Activated T-cell treated with anti-CD3 and anti-CD28 coated beads, Interleukin-2, amount 50 U/mL, for 24 hours (primary cell): ENCODE measurements around the gene SMURF1.
A peak's percentile ranks its signal among the peaks of the same experiment; 100 is the strongest.

ENCODE experiments used
- DNase-seq: peaks from one replicate; pipeline ENCODE4 v3.0.0-alpha.2; 2020
- H3K27ac Mint-ChIP-seq: 2 replicates; pipeline ENCODE4 v1.8.0; 2020; ENCODE audit warnings: mild to moderate bottlenecking, mixed read lengths
- H3K27me3 Mint-ChIP-seq: 2 replicates; pipeline ENCODE4 v1.8.0; 2020; ENCODE audit warnings: mixed read lengths
- H3K36me3 Mint-ChIP-seq: 2 replicates; pipeline ENCODE4 v1.8.0; 2020; ENCODE audit warnings: low read depth, mixed read lengths
- H3K4me1 Mint-ChIP-seq: 2 replicates; pipeline ENCODE4 v1.8.0; 2020; ENCODE audit warnings: low read depth, mixed read lengths
- H3K4me3 Mint-ChIP-seq: 2 replicates; pipeline ENCODE4 v1.8.0; 2020; ENCODE audit warnings: mild to moderate bottlenecking, moderate library complexity, mixed read lengths
- H3K9me3 Mint-ChIP-seq: 2 replicates; pipeline ENCODE4 v1.8.0; 2020; ENCODE audit warnings: mixed read lengths

Gene SMURF1

DNA sequence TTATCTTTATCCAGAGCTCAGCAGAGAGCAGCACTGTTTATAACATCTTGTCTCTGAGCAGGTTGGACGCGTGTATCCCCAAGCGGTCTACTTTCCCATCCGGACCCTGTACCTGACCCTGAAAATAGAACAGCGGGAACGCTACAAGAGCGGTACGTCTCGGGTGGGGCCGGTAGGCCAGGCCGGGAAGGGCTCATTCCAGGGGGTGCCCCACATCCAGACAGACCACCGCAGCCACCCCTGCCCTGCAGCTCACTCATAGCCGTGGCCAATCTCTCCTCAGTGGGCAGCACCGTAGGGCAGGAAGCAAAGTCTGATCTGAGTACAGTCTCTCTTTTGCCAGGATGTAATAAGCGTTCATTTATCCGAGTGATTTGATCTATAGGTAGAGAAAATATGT is 151.8 kb downstream of the SMURF1 start:
- H3K4me1 Mint-ChIP-seq = peaks cover 34% of the 10 kb centered on the region
- H3K27ac Mint-ChIP-seq = peak overlapping the region; percentile 59
- no peaks in the 10 kb centered on the region for H3K9me3 Mint-ChIP-seq
- H3K4me3 Mint-ChIP-seq = no peak overlapping the region
- DNase-seq = peak; percentile 12
- H3K27me3 Mint-ChIP-seq = no peaks in the 10 kb centered on the region
- H3K36me3 Mint-ChIP-seq = peaks cover 94% of the 10 kb centered on the region

DNA sequence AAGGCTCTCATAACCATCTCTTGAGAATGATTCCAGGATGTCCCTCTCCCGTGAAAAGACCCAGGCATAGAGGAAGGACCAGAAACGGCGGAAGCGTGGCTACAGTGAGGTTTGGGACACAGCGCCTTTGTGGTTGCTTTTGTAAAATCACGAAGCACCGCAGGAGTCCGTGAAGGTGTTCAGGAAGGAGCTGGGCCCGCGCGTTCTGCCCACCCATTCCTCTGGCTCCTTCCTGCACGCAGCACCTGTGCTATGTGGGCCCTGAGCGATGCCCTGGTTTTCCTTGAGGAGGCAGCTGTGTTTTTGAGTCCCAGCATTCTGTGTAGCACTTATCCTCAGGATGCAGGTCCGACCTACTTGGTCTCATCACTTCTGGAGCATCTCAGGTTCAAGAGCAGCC is 152.8 kb downstream of the SMURF1 start:
- DNase-seq = no peak
- Mint-ChIP-seq H3K27ac (no peak overlapping the region), H3K36me3 (peaks cover 97% of the 10 kb centered on the region), H3K4me3 (no peak overlapping the region), H3K4me1 (peaks cover 32% of the 10 kb centered on the region), H3K9me3 (no peaks in the 10 kb centered on the region), H3K27me3 (no peaks in the 10 kb centered on the region)

DNA sequence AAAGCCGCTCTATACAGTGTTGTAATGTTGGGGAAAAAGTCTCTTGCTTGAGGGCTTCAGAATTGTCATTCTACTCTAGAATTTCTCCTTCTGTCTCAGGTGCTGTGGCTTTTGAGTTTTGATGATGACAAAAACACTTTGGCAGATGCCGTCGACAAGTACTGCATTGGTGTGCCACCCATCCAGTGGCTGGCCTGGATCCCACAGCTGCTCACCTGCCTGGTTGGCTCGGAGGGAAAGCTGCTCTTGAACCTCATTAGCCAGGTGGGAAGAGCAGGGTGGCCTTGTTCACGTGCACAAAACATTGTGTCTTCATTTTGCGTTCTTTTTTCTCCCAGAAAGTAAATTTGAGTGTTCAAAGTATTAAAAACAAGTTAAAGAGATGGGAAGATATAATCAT is 153.6 kb downstream of the SMURF1 start:
- H3K36me3 Mint-ChIP-seq = peaks cover 97% of the 10 kb centered on the region

DNA sequence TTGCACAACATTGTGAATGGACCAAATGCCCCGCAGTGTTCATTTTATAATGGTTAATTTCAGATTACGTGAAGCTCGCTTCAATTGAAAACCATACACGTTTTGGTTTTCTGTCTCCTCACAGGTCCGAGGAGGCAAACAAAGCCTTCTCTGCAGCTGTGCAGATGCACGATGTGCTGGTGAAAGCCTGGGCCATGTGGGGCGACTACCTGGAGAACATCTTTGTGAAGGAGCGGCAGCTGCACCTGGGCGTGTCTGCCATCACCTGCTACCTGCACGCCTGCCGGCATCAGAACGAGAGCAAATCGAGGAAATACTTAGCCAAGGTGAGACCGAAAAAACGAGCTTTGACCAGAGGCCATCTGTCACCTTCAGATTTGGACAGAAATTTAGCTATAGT is 155.3 kb downstream of the SMURF1 start:
- no peak for DNase-seq
- H3K27ac Mint-ChIP-seq = no peak overlapping the region
- H3K36me3 Mint-ChIP-seq = peaks cover 97% of the 10 kb centered on the region
- H3K27me3 Mint-ChIP-seq = no peaks in the 10 kb centered on the region
- peaks cover 6% of the 10 kb centered on the region for H3K9me3 Mint-ChIP-seq
- peaks cover 24% of the 10 kb centered on the region for H3K4me1 Mint-ChIP-seq
- H3K4me3 Mint-ChIP-seq = no peak overlapping the region

More for the DNA sequence above, 153.6 kb downstream of the SMURF1 start:
- Mint-ChIP-seq H3K27ac (no peak overlapping the region), H3K4me1 (peaks cover 25% of the 10 kb centered on the region), H3K9me3 (peaks cover 5% of the 10 kb centered on the region), H3K27me3 (no peaks in the 10 kb centered on the region), H3K4me3 (no peak overlapping the region)
- no peak for DNase-seq

DNA sequence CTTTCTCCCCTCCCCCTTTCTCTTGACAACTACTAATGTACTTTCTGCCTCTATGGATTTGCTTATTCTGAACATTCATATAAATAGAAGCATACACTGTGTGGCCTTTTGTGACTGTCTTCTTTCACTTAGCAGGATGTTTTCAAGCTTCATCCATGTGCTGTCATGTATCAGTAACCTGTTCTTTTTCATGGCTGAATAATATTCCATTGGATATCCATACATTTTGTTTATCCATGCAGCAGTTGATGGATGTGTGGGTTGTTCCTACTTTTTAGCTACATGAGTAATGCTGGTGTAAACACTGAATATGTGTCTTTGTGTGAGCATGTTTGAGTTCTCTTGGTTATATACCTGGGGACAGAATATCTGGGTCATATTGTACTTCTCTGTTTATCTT is 158.0 kb downstream of the SMURF1 start:
- H3K9me3 Mint-ChIP-seq = peaks cover 6% of the 10 kb centered on the region
- no peaks in the 10 kb centered on the region for H3K27me3 Mint-ChIP-seq
- peaks cover 97% of the 10 kb centered on the region for H3K36me3 Mint-ChIP-seq
- peaks cover 24% of the 10 kb centered on the region for H3K4me1 Mint-ChIP-seq
- no peak overlapping the region for H3K27ac Mint-ChIP-seq
- no peak overlapping the region for H3K4me3 Mint-ChIP-seq
- no peak for DNase-seq

DNA sequence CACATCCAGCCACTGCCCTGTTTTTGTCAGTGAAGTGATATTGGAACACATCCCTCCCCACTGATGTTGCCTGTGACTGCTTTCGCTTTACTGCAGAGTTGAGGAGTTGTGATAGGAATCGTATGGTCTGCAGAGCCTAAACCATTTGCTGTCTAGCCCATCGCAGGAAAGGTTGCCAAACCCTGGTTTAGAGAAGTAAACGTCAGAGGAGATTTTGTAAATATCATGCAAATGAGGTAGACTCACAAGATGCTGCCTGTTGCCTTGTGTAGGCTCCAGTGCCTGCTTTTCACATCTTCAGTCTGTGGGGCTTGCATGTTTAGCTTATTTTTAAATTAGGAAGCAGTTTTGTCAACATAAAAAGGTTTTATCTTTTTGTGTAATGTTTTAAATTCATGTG is 158.5 kb downstream of the SMURF1 start:
- no peak for DNase-seq
- Mint-ChIP-seq H3K9me3 (peaks cover 6% of the 10 kb centered on the region), H3K27ac (no peak overlapping the region), H3K36me3 (peaks cover 98% of the 10 kb centered on the region), H3K4me1 (peaks cover 24% of the 10 kb centered on the region), H3K4me3 (no peak overlapping the region), H3K27me3 (no peaks in the 10 kb centered on the region)

DNA sequence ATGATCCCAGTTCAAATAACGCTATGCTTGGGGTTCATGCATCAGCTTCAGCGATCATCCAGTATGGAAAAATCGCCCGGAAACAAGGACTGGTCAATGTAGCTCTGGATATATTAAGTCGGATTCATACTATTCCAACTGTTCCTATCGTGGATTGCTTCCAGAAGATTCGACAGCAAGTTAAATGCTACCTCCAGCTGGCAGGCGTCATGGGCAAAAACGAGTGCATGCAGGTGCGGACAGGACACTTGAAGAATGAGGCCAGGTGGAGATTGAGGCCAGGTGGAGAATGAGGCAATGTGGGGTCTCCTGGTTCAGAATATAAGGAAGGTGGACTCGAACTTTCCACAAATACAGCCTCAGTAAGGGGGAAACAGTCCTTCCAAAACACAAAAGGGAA is 159.8 kb downstream of the SMURF1 start:
- Mint-ChIP-seq H3K36me3 (peaks cover 100% of the 10 kb centered on the region), H3K27me3 (no peaks in the 10 kb centered on the region), H3K9me3 (peaks cover 6% of the 10 kb centered on the region), H3K27ac (no peak overlapping the region), H3K4me1 (peaks cover 17% of the 10 kb centered on the region), H3K4me3 (no peak overlapping the region)
- no peak for DNase-seq

DNA sequence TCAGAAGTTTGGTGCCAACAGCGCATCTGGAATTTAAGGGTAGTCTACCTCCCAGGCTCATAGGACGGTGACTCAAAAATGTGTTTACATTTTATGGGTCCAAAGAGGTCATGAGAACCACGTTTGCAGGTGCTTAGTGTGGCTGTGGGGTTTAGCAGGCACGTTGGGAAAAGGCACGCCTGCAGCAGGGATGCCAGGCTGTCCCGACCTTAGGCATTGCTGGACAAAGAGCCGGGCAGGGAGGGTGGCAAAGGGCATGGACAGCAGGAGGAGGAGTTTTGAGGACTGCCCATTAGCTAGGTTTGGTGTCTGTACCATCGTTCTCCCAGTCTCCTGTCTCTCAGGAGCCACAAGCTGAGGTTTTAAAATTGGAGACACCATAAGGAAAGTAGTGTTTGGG is 161.2 kb downstream of the SMURF1 start:
- H3K27ac Mint-ChIP-seq = no peak overlapping the region
- no peak for DNase-seq
- H3K9me3 Mint-ChIP-seq = peaks cover 6% of the 10 kb centered on the region
- peaks cover 5% of the 10 kb centered on the region for H3K4me1 Mint-ChIP-seq
- no peaks in the 10 kb centered on the region for H3K27me3 Mint-ChIP-seq
- peaks cover 100% of the 10 kb centered on the region for H3K36me3 Mint-ChIP-seq
- no peak overlapping the region for H3K4me3 Mint-ChIP-seq

DNA sequence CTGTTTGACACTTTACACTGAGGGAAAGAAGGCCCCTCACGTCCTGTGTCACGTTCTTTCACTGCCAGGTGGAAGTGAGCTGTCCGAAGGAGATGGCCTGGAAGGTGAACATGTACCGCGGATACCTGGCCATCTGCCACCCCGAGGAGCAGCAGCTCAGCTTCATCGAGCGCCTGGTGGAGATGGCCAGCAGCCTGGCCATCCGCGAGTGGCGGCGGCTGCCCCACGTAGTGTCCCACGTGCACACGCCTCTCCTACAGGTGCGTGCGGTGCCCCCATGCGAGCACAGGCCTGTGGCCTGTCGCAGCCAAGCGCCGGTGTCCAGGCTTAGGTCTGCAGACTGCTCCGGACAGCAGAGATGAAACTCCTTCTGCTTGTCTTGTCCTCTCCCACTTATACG is 162.2 kb downstream of the SMURF1 start:
- no peak overlapping the region for H3K27ac Mint-ChIP-seq
- no peaks in the 10 kb centered on the region for H3K27me3 Mint-ChIP-seq
- DNase-seq = no peak
- peaks cover 100% of the 10 kb centered on the region for H3K36me3 Mint-ChIP-seq
- no peak overlapping the region for H3K4me3 Mint-ChIP-seq
- no peaks in the 10 kb centered on the region for H3K4me1 Mint-ChIP-seq
- H3K9me3 Mint-ChIP-seq = peaks cover 6% of the 10 kb centered on the region

DNA sequence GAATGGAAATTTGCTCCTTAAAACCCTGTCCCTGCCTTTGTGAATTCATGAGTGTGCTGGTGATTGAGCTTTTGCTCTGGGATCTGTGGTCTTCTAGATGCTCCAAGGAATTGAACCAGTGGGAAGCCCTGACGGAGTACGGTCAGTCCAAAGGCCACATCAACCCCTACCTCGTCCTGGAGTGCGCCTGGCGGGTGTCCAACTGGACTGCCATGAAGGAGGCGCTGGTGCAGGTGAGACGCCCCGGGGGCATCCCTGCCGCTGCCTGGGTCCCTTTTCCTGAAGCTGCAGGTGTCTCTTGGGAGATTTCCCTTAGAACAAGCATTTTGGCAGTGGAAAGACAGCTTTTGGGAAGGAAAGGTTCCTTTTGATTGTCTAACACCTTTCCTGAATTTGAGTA is 165.2 kb downstream of the SMURF1 start:
- Mint-ChIP-seq H3K4me3 (no peak overlapping the region), H3K36me3 (peaks cover 100% of the 10 kb centered on the region)

More for the DNA sequence above, 165.2 kb downstream of the SMURF1 start:
- no peak overlapping the region for H3K27ac Mint-ChIP-seq
- DNase-seq = no peak
- H3K9me3 Mint-ChIP-seq = no peaks in the 10 kb centered on the region
- H3K27me3 Mint-ChIP-seq = no peaks in the 10 kb centered on the region
- no peaks in the 10 kb centered on the region for H3K4me1 Mint-ChIP-seq
